Osteoblast (primary cell): ENCODE results near the gene UBE3B. TPM values are rescaled to one million over a fixed set of nuclear protein-coding genes. Genes with fewer than 3 reads are reported as not detected.

ENCODE experiments used
- DNase-seq: peaks from one replicate; pipeline ENCODE4 v3.0.0; 2011; ENCODE audit warnings: low spot score, mixed read lengths; ENCODE audit not compliant: insufficient read length; ENCODE audit errors: missing footprints
- H2AFZ ChIP-seq: 2 replicates; pipeline ENCODE4 v1.6.0; 2011; ENCODE audit warnings: mild to moderate bottlenecking, low read length
- H3K27ac ChIP-seq: 2 replicates; pipeline ENCODE4 v1.5.1; 2011; ENCODE audit warnings: mild to moderate bottlenecking, low read depth, low read length, moderate library complexity
- H3K27me3 ChIP-seq: 2 replicates; pipeline ENCODE4 v1.6.0; 2012; ENCODE audit warnings: mild to moderate bottlenecking, control low read depth, inconsistent platforms, low read length, moderate library complexity; ENCODE audit not compliant: insufficient read depth
- H3K36me3 ChIP-seq: 2 replicates; pipeline ENCODE4 v1.5.1; 2011; ENCODE audit warnings: mild to moderate bottlenecking, low read length, control low read depth, moderate library complexity; ENCODE audit not compliant: insufficient read depth
- H3K4me1 ChIP-seq: 2 replicates; pipeline ENCODE4 v1.5.1; 2011; ENCODE audit warnings: mild to moderate bottlenecking, low read length, control low read depth, moderate library complexity; ENCODE audit not compliant: insufficient read depth
- H3K4me2 ChIP-seq: 2 replicates; pipeline ENCODE4 v1.6.0; 2011; ENCODE audit warnings: mild to moderate bottlenecking, low read length; ENCODE audit not compliant: insufficient read depth
- H3K4me3 ChIP-seq: fragments of 200-600 bp; sonication (generic); 3 replicates; pipeline ENCODE4 v1.5.1; 2012; ENCODE audit warnings: mild to moderate bottlenecking, low read length, inconsistent platforms; ENCODE audit not compliant: insufficient read depth
- H3K79me2 ChIP-seq: 2 replicates; pipeline ENCODE4 v1.6.0; 2012; ENCODE audit warnings: mild to moderate bottlenecking, low read length, control low read depth, inconsistent platforms; ENCODE audit not compliant: insufficient read depth
- H3K9me3 ChIP-seq: 2 replicates; pipeline ENCODE4 v1.5.1; 2011; ENCODE audit warnings: low read depth, low read length, control low read depth
- H4K20me1 ChIP-seq: 2 replicates; pipeline ENCODE4 v1.6.0; 2012; ENCODE audit warnings: mild to moderate bottlenecking, low read length, control low read depth; ENCODE audit not compliant: insufficient read depth
- CTCF ChIP-seq: IDR thresholded peaks from 2 replicates; pipeline ENCODE4 v1.5.1; 2011; ENCODE audit warnings: mild to moderate bottlenecking, low read depth, low read length, moderate library complexity; ENCODE audit errors: extremely low read depth
- total RNA-seq: library from RNA; depleted of rRNA; stranded (reverse); fragments of >200 nt; gene quantifications from 2 replicates; pipeline ENCODE4 v1.2.3, GENCODE V29; 2012

UBE3B gene
- total RNA-seq, 1 donor = 40.9 TPM

- TF ChIP-seq CTCF = no peak
- Histone ChIP-seq H3K36me3 (peaks cover 42% of the 10 kb centered on the region), H4K20me1 (peaks cover 4% of the 10 kb centered on the region), H3K4me1 (peaks cover 73% of the 10 kb centered on the region), H2AFZ (peak overlapping the region; percentile 68), H3K4me2 (peak overlapping the region; percentile 78), H3K9me3 (no peaks in the 10 kb centered on the region), H3K27ac (peak overlapping the region; percentile 100), H3K79me2 (peaks cover 85% of the 10 kb centered on the region), H3K27me3 (no peaks in the 10 kb centered on the region), H3K4me3 (peak overlapping the region; percentile 42)
- peak; percentile 93 for DNase-seq
Measured at GRCh38 chr12:109462868-109463692, 14.4 kb upstream of the UBE3B start.

GRCh38 chr12:109463756-109464155 is 13.7 kb upstream of the UBE3B start:
- no peak for TF ChIP-seq CTCF
- Histone ChIP-seq H3K27ac (peak overlapping the region; percentile 100), H3K79me2 (peaks cover 84% of the 10 kb centered on the region), H3K4me2 (peak overlapping the region; percentile 78), H2AFZ (peak overlapping the region; percentile 68), H4K20me1 (peaks cover 4% of the 10 kb centered on the region), H3K4me1 (peaks cover 69% of the 10 kb centered on the region), H3K9me3 (no peaks in the 10 kb centered on the region), H3K27me3 (no peaks in the 10 kb centered on the region), H3K36me3 (peaks cover 46% of the 10 kb centered on the region), H3K4me3 (peak overlapping the region; percentile 42)
- DNase-seq = no peak

- Histone ChIP-seq H3K36me3 (peaks cover 53% of the 10 kb centered on the region), H3K9me3 (no peaks in the 10 kb centered on the region), H3K79me2 (peaks cover 84% of the 10 kb centered on the region), H2AFZ (no peak overlapping the region), H3K4me3 (no peak overlapping the region), H3K27me3 (no peaks in the 10 kb centered on the region), H3K4me2 (peak overlapping the region; percentile 78), H3K27ac (peak overlapping the region; percentile 100), H4K20me1 (peaks cover 12% of the 10 kb centered on the region), H3K4me1 (peaks cover 59% of the 10 kb centered on the region)
- no peak for TF ChIP-seq CTCF
- DNase-seq = peak; percentile 68
Measured at GRCh38 chr12:109464642-109465351, 12.6 kb upstream of the UBE3B start.

GRCh38 chr12:109466305-109466704 is 11.1 kb upstream of the UBE3B start:
- peaks cover 58% of the 10 kb centered on the region for H3K36me3 ChIP-seq
- H3K9me3 ChIP-seq = no peaks in the 10 kb centered on the region
- H3K79me2 ChIP-seq = peaks cover 84% of the 10 kb centered on the region
- no peaks in the 10 kb centered on the region for H3K27me3 ChIP-seq
- TF ChIP-seq CTCF = no peak
- peak overlapping the region; percentile 3 for H3K27ac ChIP-seq
- H3K4me2 ChIP-seq = no peak overlapping the region
- peaks cover 44% of the 10 kb centered on the region for H3K4me1 ChIP-seq
- no peak overlapping the region for H3K4me3 ChIP-seq
- H2AFZ ChIP-seq = no peak overlapping the region
- DNase-seq = no peak
- peaks cover 27% of the 10 kb centered on the region for H4K20me1 ChIP-seq
